Measurements from ENCODE around the gene PADI2.

DNA sequence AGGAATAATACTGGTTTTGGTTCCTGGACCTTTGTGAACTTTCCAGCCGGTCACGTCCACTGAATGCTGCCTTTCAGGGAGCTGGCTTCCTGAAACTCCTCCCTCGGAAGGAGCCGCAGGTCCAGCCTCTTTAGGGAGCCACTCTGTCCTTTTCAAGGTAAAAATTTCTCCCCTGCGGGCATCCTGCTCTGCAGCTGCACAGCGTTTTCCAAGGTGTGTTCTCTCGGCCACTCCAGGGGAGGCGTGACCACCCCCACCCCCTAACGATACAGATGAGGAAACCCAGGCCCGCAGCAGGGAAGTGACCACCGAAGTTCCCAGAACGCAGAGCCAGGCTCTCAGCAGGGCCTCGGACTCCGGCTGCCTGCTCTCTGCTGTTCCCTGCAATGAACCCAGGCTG, 21.5 kb downstream of the PADI2 start:
- TF ChIP-seq ARNT (IDR thresholded peaks at IDR 0.05) (no peak), SUZ12 (IDR thresholded peaks at IDR 0.05) (no peak), FOXK2 (IDR thresholded peaks at IDR 0.05) (no peak), FOXM1 (IDR thresholded peaks at IDR 0.05; ENCODE audit: borderline replicate concordance) (no peak), BHLHE40 (IDR thresholded peaks at IDR 0.05; ENCODE audit: borderline replicate concordance) (no peak), TARDBP (IDR thresholded peaks at IDR 0.05) (no peak), SP1 (IDR thresholded peaks at IDR 0.05) (no peak), ZNF384 (IDR thresholded peaks at IDR 0.05) (no peak), FOXA1 (IDR thresholded peaks at IDR 0.05) (no peak), ELF4 (IDR thresholded peaks at IDR 0.05) (no peak)
